Smooth muscle cell (in vitro differentiated cells): ENCODE data around the gene CETP. TPM values are rescaled to one million over a fixed set of nuclear protein-coding genes. Genes with fewer than 3 reads are reported as not detected.

ENCODE experiments used
- DNase-seq: peaks from one replicate; lab custom pipeline; 2025; ENCODE audit not compliant: unreplicated experiment; lab: John Stamatoyannopoulos, UW
- H2AFZ ChIP-seq: fragments of 200-600 bp; sonication (generic); 2 replicates; pipeline ENCODE4 v1.6.0; 2016; ENCODE audit warnings: antibody characterized with exemption, low read depth, mild to moderate bottlenecking
- H3F3A ChIP-seq: fragments of 200-600 bp; sonication (generic); 2 replicates; pipeline ENCODE4 v1.6.0; 2017; ENCODE audit warnings: antibody characterized with exemption, low read depth
- H3K27ac ChIP-seq: fragments of 200-600 bp; sonication (generic); 2 replicates; pipeline ENCODE4 v1.5.1; 2016; ENCODE audit warnings: low read depth, mild to moderate bottlenecking
- H3K27me3 ChIP-seq: fragments of 200-600 bp; sonication (generic); 2 replicates; pipeline ENCODE4 v1.6.1; 2016; ENCODE audit warnings: low read depth, mild to moderate bottlenecking
- H3K36me3 ChIP-seq: fragments of 200-600 bp; sonication (generic); 2 replicates; pipeline ENCODE4 v1.5.1; 2016; ENCODE audit warnings: low read depth
- H3K4me1 ChIP-seq: fragments of 200-600 bp; sonication (generic); 2 replicates; pipeline ENCODE4 v1.5.1; 2016; ENCODE audit warnings: low read depth
- H3K4me2 ChIP-seq: fragments of 200-600 bp; sonication (generic); 2 replicates; pipeline ENCODE4 v1.6.0; 2016; ENCODE audit warnings: mild to moderate bottlenecking
- H3K4me3 ChIP-seq: fragments of 200-600 bp; sonication (generic); 2 replicates; pipeline ENCODE4 v1.5.1; 2016; ENCODE audit warnings: mild to moderate bottlenecking
- H3K79me2 ChIP-seq: fragments of 200-600 bp; sonication (generic); 2 replicates; pipeline ENCODE4 v1.6.0; 2016; ENCODE audit warnings: low read depth, mild to moderate bottlenecking
- H3K9ac ChIP-seq: fragments of 200-600 bp; sonication (generic); 2 replicates; pipeline ENCODE4 v1.6.0; 2016; ENCODE audit warnings: low read depth
- H3K9me3 ChIP-seq: fragments of 200-600 bp; sonication (generic); replicated peaks from 2 replicates; pipeline ENCODE4 v1.5.1; 2016; ENCODE audit warnings: low read depth
- H4K20me1 ChIP-seq: fragments of 200-600 bp; sonication (generic); 2 replicates; pipeline ENCODE4 v1.6.0; 2016; ENCODE audit warnings: low read depth
- WGBS: methylation state at CpG from one replicate; pipeline ENCODE4 v1.1.7; 2016; ENCODE audit warnings: low lambda C conversion rate; 5-methylcytosine and 5-hydroxymethylcytosine counted together
- polyA plus RNA-seq: library from polyadenylated mRNA; unstranded; fragments of >200 nt; fragmentation: Nextera tagmentation; extraction: Ambion mirVana; gene quantifications from 2 replicates; pipeline ENCODE4 v1.2.1, GENCODE V29; 2016
- total RNA-seq: library from RNA; depleted of rRNA; stranded (reverse); fragments of >200 nt; gene quantifications from 2 replicates; pipeline ENCODE4 v1.2.3, GENCODE V29; 2014
- TF ChIP-seq, protein P1 (sequence below): fragments of 200-600 bp; sonication (generic); IDR thresholded peaks from 2 replicates; pipeline ENCODE4 v1.5.1; 2017; ENCODE audit warnings: borderline replicate concordance, mild to moderate bottlenecking, antibody characterized with exemption; ENCODE audit not compliant: insufficient read depth, poor library complexity, severe bottlenecking

CETP gene
- total and polyA plus RNA-seq, 2 experiments from 2014 or later = not detected

- no peaks in the 10 kb centered on the region for H3K27me3 ChIP-seq
- no peaks in the 10 kb centered on the region for H3K79me2 ChIP-seq
- no peaks in the 10 kb centered on the region for H3K9me3 ChIP-seq
- no peak for DNase-seq
- H4K20me1 ChIP-seq = no peaks in the 10 kb centered on the region
- peaks cover 6% of the 10 kb centered on the region for H3F3A ChIP-seq
- WGBS = 94% methylated on average over 13 of the region's 13 CpGs
- no peaks in the 10 kb centered on the region for H3K36me3 ChIP-seq
- no peak overlapping the region for H3K4me3 ChIP-seq
- H3K4me2 ChIP-seq = no peak overlapping the region
- no peak overlapping the region for H3K9ac ChIP-seq
- no peak overlapping the region for H3K27ac ChIP-seq
- no peaks in the 10 kb centered on the region for H3K4me1 ChIP-seq
- TF ChIP-seq, protein P1, sequence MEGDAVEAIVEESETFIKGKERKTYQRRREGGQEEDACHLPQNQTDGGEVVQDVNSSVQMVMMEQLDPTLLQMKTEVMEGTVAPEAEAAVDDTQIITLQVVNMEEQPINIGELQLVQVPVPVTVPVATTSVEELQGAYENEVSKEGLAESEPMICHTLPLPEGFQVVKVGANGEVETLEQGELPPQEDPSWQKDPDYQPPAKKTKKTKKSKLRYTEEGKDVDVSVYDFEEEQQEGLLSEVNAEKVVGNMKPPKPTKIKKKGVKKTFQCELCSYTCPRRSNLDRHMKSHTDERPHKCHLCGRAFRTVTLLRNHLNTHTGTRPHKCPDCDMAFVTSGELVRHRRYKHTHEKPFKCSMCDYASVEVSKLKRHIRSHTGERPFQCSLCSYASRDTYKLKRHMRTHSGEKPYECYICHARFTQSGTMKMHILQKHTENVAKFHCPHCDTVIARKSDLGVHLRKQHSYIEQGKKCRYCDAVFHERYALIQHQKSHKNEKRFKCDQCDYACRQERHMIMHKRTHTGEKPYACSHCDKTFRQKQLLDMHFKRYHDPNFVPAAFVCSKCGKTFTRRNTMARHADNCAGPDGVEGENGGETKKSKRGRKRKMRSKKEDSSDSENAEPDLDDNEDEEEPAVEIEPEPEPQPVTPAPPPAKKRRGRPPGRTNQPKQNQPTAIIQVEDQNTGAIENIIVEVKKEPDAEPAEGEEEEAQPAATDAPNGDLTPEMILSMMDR = no peak
- no peak overlapping the region for H2AFZ ChIP-seq
Observed at GRCh38 chr16:56915336-56916119, 46.2 kb upstream of the CETP start.

DNA sequence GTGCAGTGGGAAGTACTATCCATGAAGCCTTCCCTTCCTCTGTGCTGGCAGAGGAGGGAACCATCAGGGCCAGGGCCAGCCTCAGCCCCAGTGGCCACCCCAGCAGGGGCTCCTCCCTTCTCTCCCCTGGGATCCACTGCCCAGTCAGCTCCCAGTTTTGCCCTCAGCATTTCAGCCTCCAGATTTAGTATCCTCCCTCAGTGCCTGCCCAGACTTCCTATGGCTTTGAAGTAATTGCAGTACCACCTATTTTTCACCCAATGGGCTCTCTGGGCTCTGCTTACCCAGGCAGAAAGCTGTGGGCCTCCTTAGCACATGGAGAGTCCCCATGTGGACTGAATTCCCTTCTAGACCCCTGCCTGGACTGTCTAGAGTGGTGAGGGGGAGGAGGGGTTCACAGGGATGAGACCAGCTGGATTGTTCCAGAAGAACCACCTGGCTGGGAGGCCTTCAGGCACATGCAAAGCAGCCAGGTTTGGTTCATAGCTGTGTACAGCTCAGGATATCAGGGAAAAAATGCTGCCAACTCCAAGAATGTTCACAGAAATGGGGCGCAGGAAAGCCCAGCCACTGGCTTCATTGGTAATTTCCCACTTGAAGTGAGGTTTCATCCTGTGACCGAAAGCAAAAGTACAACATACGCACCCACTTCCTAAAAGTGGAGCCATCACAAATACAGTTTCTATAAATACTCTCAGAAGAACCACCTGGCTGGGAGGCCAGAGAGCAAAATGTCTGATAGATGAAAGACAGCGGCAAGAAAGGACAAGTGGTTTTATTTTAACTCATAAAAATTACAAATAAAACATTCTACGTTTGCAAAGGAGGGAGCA, 45.0 kb upstream of the CETP start:
- Histone ChIP-seq H2AFZ (no peak overlapping the region), H4K20me1 (no peaks in the 10 kb centered on the region), H3K79me2 (no peaks in the 10 kb centered on the region), H3K9ac (no peak overlapping the region), H3K27me3 (no peaks in the 10 kb centered on the region), H3K4me3 (no peak overlapping the region), H3K4me1 (no peaks in the 10 kb centered on the region), H3K27ac (no peak overlapping the region), H3K9me3 (no peaks in the 10 kb centered on the region), H3K4me2 (no peak overlapping the region), H3F3A (no peaks in the 10 kb centered on the region), H3K36me3 (no peaks in the 10 kb centered on the region)
- no peak for DNase-seq
- 92% methylated on average over 5 of the region's 5 CpGs for WGBS
- TF ChIP-seq, protein P1 = no peak

DNA sequence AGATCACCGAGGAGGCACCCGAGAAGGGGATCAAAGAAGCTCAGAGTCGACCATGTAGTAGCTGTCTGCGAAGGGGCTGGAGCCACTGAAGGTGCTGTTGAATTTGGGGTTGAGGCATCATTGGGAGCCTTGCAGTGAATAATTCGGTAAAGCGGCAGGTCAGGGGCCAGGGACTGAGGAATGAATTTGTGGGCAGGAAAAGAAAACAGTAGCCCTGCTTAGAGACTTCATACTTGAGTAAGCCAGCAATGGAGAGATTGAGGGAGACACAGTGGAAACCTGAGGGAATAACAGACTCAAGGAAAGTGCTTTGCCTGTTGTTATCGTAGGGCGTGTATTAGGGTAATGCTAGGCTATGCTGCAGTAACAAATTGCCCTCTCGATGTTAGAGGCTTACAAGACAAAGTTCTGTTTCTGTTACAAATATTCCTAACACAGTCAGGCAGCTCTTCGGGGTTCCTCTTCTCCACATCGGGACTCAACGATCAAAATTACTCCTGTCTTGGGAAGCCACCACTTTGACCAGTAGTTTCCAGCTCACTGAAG, 43.2 kb upstream of the CETP start:
- TF ChIP-seq, protein P1 = no peak
- Histone ChIP-seq H3K79me2 (no peaks in the 10 kb centered on the region), H3K9ac (no peak overlapping the region), H3F3A (peaks cover under 1% of the 10 kb centered on the region), H2AFZ (no peak overlapping the region), H3K9me3 (no peaks in the 10 kb centered on the region), H3K4me2 (no peak overlapping the region), H3K27me3 (no peaks in the 10 kb centered on the region), H3K4me1 (no peaks in the 10 kb centered on the region), H4K20me1 (no peaks in the 10 kb centered on the region), H3K36me3 (no peaks in the 10 kb centered on the region), H3K27ac (no peak overlapping the region), H3K4me3 (no peak overlapping the region)
- WGBS = 90% methylated on average over 12 of the region's 12 CpGs
- no peak for DNase-seq
